Measurements from ENCODE around the gene SZT2. TPM values are rescaled to one million over a fixed set of nuclear protein-coding genes. Genes with fewer than 3 reads are reported as not detected.
"Not testable (repeated sequence)": the region's sequence is repeated elsewhere in the genome, so short reads cannot be mapped to it uniquely, and the experiment has no call there.

Gene SZT2
- polyA plus RNA-seq, 10 donors = 10.1 to 22.0 (median 13.6) TPM

DNA sequence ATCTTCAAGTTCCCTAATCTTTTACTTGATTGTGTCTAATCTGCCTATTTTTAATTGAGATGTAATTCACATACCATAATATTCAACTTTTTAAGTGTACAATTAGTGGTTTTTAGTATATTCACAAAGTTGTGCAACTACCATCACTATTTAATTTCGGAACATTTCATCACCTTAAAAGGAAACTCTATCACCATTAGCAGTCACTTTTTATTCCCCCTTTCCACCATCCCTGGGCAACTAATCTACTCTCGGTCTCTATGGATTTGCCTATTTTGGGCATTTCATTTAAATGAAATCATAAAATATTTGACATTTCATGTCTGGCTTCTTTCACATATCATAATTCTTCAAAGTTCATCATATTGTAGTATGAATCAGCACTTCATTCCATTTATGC is 94.7 kb downstream of the SZT2 start:
- no peak for DNase-seq

GRCh38 chr1:43488165-43488564 is 98.5 kb downstream of the SZT2 start:
- DNase-seq = no peak

- no peak for DNase-seq
Measured at GRCh38 chr1:43491061-43491460, 101.4 kb downstream of the SZT2 start.

- DNase-seq = no peak
Measured at GRCh38 chr1:43492826-43493225, 103.1 kb downstream of the SZT2 start.

GRCh38 chr1:43493661-43494450 is 104.2 kb downstream of the SZT2 start:
- peak in 2 of 3 donors; percentile 6 to 21 for DNase-seq

DNA sequence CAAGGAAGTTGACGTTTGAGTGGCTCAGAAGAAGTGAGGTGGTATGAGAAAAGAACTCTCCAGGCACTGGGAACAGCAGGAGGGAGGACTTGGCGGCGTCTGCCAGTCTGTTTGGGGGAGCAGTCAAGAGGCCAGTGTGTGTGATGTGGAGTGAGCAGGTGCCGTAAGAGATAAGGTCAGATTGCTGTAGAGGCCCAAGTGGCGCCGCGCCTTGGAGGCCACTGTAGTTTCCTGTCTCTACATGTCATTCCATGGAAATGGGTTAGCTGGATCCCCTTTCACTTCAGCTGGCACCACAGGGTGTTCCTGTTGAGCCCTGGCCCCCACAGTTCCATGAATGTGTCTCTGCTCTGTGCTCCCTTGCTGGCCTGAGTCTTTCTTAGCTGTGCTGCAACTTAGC is 105.5 kb downstream of the SZT2 start:
- DNase-seq = no peak

DNA sequence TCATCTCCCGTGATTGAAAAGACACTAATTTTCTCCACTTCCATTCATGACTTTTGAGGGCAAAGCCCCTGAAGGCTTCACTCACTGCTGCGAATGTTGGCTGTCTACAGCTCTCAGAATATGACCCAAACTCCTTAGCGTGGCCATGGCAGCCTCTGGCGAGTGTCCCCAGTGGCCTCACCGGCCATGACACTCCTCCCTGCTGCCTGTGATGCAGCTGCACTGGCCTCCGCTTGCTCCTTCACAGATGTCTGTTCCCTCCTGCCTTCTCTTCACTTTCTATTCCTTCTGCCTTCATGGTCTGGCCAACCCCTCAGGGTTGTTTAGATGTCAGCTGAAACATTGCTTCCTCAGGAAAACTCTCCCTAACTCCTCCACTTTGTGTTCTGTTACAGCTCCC is 110.2 kb downstream of the SZT2 start:
- DNase-seq = peak in 1 of 3 donors; percentile 29

DNA sequence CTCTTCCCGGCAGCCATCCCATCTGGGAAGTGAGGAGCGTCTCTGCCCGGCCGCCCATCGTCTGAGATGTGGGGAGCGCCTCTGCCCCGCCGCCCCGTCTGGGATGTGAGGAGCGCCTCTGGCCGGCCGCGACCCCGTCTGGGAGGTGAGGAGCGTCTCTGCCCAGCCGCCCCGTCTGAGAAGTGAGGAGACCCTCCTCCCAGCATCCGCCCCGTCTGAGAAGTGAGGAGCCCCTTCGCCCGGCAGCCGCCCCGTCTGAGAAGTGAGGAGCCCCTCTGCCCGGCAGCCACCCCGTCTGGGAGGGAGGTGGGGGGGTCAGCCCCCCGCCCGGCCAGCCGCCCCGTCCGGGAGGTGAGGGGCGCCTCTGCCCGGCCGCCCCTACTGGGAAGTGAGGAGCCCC is 112.1 kb downstream of the SZT2 start:
- not testable (repeated sequence) for DNase-seq

GRCh38 chr1:43503534-43503933 is 113.8 kb downstream of the SZT2 start:
- DNase-seq = no peak

Other genes starting within 250 kb of the SZT2 start
- gene EBNA1BP2, start 217.6 kb upstream of the SZT2 start, polyA plus RNA-seq (ENCODE audit: insufficient read length in 10 of 10) = 10 to 100 TPM; 29.9 to 47.7 (median 34.7) TPM
- gene CFAP57, start 217.6 kb upstream of the SZT2 start, polyA plus RNA-seq (ENCODE audit: insufficient read length in 10 of 10) = under 1 TPM; 0.11 to 0.88 (median 0.21) TPM
- 1 to 10 TPM in 1 of 10 donors, under 1 TPM in 1, not detected in 8; 0.41 to 1.5 TPM for gene TMEM125, start 119.9 kb upstream of the SZT2 start, polyA plus RNA-seq (ENCODE audit: insufficient read length in 10 of 10)
- under 1 TPM in 3 of 10 donors, not detected in 7; 0.13 to 0.49 (median 0.37) TPM for gene C1orf210, start 104.3 kb upstream of the SZT2 start, polyA plus RNA-seq (ENCODE audit: insufficient read length in 10 of 10)
- gene TIE1, start 88.9 kb upstream of the SZT2 start, polyA plus RNA-seq (ENCODE audit: insufficient read length in 10 of 10) = 10 to 100 TPM; 29.3 to 58.5 (median 42.2) TPM
- under 1 TPM in 7 of 10 donors, not detected in 3; 0.07 to 0.36 (median 0.13) TPM for gene MPL, start 52.1 kb upstream of the SZT2 start, polyA plus RNA-seq (ENCODE audit: insufficient read length in 10 of 10)
- gene CDC20, start 30.9 kb upstream of the SZT2 start, polyA plus RNA-seq (ENCODE audit: insufficient read length in 10 of 10) = 10 to 100 TPM; 11.7 to 33.1 (median 19.3) TPM
- 10 to 100 TPM; 30.6 to 50.2 (median 36.4) TPM for gene ELOVL1, start 21.9 kb upstream of the SZT2 start, polyA plus RNA-seq (ENCODE audit: insufficient read length in 10 of 10)
- gene MED8, start 99 bp upstream of the SZT2 start, polyA plus RNA-seq (ENCODE audit: insufficient read length in 10 of 10) = 10 to 100 TPM; 23.3 to 31.8 (median 28.5) TPM
- 10 to 100 TPM; 14.1 to 25.4 (median 18.8) TPM for gene HYI, start 64.0 kb downstream of the SZT2 start, polyA plus RNA-seq (ENCODE audit: insufficient read length in 10 of 10)
- gene PTPRF, start 141.0 kb downstream of the SZT2 start, polyA plus RNA-seq (ENCODE audit: insufficient read length in 10 of 10) = 10 to 100 TPM; 12.9 to 55.3 (median 17.0) TPM

Data from muscle of back (tissue), 11 donors.